Lower lobe of right lung (tissue), 2 donors: ENCODE results near the gene ANGPTL3. TPM values are rescaled to one million over a fixed set of nuclear protein-coding genes. Genes with fewer than 3 reads are reported as not detected.
"Not testable (repeated sequence)": the region's sequence is repeated elsewhere in the genome, so short reads cannot be mapped to it uniquely, and the experiment has no call there.

Experiments used
- ATAC-seq, 2 donors: fragments of 200-7000 bp; cut with Tn5 transposase; one replicate each; pipeline ENCODE4 v1.9.1; 2020 to 2022; ENCODE audit warnings: mild to moderate bottlenecking in 2 of 2, moderate library complexity in 2 of 2
- DNase-seq: peaks from one replicate; pipeline ENCODE4 v3.0.0-alpha.2; 2020
- H3K27ac ChIP-seq: fragments of 200-600 bp; one replicate; pipeline ENCODE4 v1.8.0; 2022
- H3K27me3 ChIP-seq: fragments of 200-600 bp; one replicate; pipeline ENCODE4 v1.8.0; 2022; ENCODE audit warnings: low read depth
- H3K36me3 ChIP-seq: fragments of 200-600 bp; one replicate; pipeline ENCODE4 v1.8.0; 2022; ENCODE audit warnings: mild to moderate bottlenecking
- H3K4me1 ChIP-seq: fragments of 200-600 bp; one replicate; pipeline ENCODE4 v1.8.0; 2022
- H3K4me3 ChIP-seq: fragments of 200-600 bp; one replicate; pipeline ENCODE4 v1.8.0; 2022; ENCODE audit warnings: mild to moderate bottlenecking
- H3K9me3 ChIP-seq: fragments of 200-600 bp; one replicate; pipeline ENCODE4 v1.8.0; 2022
- CTCF ChIP-seq: fragments of 200-600 bp; IDR thresholded peaks from one replicate; pipeline ENCODE4 v1.8.0; 2022; ENCODE audit warnings: antibody characterized with exemption, mild to moderate bottlenecking
- intact Hi-C: fragments of 100-400 bp; cut with DNase I; formaldehyde crosslinking; loops from one replicate; pipeline ENCODE4 v1.11.0; 2022
- total RNA-seq: library from RNA; stranded (reverse); fragmentation: NEBNext Ultra II Directional; extraction: Animal tissue kit (Norgen Biotek cat#: 25700); gene quantifications from one replicate; pipeline ENCODE4 v1.2.1, GENCODE V29; 2021
- donor health status: DM: no; HTN: yes; CAD: no; lungs with severe emphysema.

ANGPTL3 gene
- total RNA-seq, 1 donor from 2014 or later: not detected

DNA sequence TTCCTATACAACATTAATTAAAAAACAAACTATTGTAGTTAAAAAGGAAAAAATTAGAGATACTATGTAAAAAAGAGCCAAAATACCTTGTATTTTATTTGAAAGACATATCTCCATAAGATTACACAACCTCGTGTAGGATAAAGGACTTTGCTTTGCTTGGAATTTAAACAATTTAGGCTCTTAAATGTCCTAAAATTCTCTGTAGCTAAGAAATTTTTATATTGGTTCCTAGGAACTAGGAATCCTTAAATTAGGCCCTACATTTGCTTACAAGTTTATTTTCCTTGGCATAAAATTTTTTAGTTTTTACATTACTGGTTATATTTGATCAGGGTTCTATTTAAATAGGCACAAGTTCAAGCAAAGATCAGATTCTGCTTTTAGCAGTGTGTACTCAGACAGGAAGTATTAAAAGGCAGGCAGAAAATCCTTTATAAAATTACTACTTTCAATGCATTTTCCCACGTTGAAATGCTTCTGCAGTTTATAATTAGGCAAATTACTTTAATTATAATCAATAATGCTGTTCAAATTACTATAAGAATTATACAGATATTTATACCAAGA is 3.4 kb upstream of the ANGPTL3 start:
- Histone ChIP-seq H3K4me3 (no peak overlapping the region), H3K27me3 (no peaks in the 10 kb centered on the region), H3K27ac (no peak overlapping the region), H3K36me3 (no peaks in the 10 kb centered on the region), H3K9me3 (no peaks in the 10 kb centered on the region), H3K4me1 (no peaks in the 10 kb centered on the region)
- no peak for DNase-seq
- intact Hi-C loops: no loop called here
- no peak for TF ChIP-seq CTCF
- no peak for ATAC-seq

DNA sequence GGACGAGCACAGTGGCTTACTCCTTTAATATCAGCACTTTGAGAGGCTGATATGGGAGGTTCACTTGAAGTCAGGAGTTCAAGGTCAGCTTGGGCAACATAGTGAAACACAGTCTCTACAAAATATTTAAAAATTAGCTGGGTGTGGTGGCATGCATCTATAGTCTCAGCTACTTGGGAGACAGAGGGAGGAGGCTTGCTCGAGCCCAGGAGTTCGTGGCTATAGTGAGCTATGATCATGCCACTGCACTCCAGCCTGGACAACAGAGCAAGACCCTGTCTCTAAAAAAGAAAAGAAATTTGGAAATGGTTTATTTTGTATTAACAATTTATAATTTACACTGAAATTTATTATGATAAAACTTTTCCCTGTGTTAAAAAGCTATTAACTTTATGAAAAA is 1.7 kb upstream of the ANGPTL3 start:
- no peak overlapping the region for H3K27ac ChIP-seq
- no peak for TF ChIP-seq CTCF
- no peaks in the 10 kb centered on the region for H3K4me1 ChIP-seq
- H3K27me3 ChIP-seq: no peaks in the 10 kb centered on the region
- no peaks in the 10 kb centered on the region for H3K9me3 ChIP-seq
- intact Hi-C loops: no loop called here
- no peak overlapping the region for H3K4me3 ChIP-seq
- no peaks in the 10 kb centered on the region for H3K36me3 ChIP-seq
- DNase-seq: no peak
- no peak for ATAC-seq

DNA sequence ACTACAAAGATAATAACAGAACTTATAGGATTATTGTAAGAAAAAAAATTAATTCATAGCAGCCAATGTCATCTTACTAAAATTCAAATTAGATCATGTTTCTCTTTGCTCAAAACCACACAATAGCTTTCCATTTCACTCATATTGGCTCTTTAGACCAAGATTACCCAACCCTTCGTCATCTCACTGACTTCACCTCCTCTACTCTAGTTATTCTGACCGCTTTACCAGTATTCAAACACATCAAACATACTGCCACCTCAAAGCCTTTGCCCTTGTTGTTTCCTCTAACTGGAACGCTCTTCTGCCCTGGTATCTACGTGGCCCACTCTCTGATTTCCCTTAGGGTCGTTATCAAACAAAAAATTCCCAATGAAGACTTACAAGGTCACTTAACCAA is 1.7 kb downstream of the ANGPTL3 start:
- no peak for TF ChIP-seq CTCF
- DNase-seq (no peak), ATAC-seq (no peak)

GRCh38 chr1:62601457-62601856 is 4.1 kb downstream of the ANGPTL3 start:
- no peaks in the 10 kb centered on the region for H3K9me3 ChIP-seq
- H3K27me3 ChIP-seq: no peaks in the 10 kb centered on the region
- H3K4me1 ChIP-seq: no peaks in the 10 kb centered on the region
- intact Hi-C loops: no loop called here
- ATAC-seq (no peak), DNase-seq (no peak)
- H3K27ac ChIP-seq: no peak overlapping the region
- no peak overlapping the region for H3K4me3 ChIP-seq
- no peaks in the 10 kb centered on the region for H3K36me3 ChIP-seq
- no peak for TF ChIP-seq CTCF

More for the DNA sequence above, 1.7 kb downstream of the ANGPTL3 start:
- no peak overlapping the region for H3K27ac ChIP-seq
- intact Hi-C loops: no loop called here
- no peaks in the 10 kb centered on the region for H3K4me1 ChIP-seq
- H3K27me3 ChIP-seq: no peaks in the 10 kb centered on the region
- H3K36me3 ChIP-seq: no peaks in the 10 kb centered on the region
- H3K4me3 ChIP-seq: no peak overlapping the region
- H3K9me3 ChIP-seq: no peaks in the 10 kb centered on the region

GRCh38 chr1:62608905-62609304 is 11.6 kb downstream of the ANGPTL3 start:
- Histone ChIP-seq H3K27me3 (no peaks in the 10 kb centered on the region), H3K4me3 (no peak overlapping the region), H3K9me3 (no peaks in the 10 kb centered on the region), H3K4me1 (no peaks in the 10 kb centered on the region), H3K27ac (no peak overlapping the region), H3K36me3 (no peaks in the 10 kb centered on the region)
- DNase-seq: no peak
- no peak for ATAC-seq
- no peak for TF ChIP-seq CTCF
- intact Hi-C loops: no loop called here

DNA sequence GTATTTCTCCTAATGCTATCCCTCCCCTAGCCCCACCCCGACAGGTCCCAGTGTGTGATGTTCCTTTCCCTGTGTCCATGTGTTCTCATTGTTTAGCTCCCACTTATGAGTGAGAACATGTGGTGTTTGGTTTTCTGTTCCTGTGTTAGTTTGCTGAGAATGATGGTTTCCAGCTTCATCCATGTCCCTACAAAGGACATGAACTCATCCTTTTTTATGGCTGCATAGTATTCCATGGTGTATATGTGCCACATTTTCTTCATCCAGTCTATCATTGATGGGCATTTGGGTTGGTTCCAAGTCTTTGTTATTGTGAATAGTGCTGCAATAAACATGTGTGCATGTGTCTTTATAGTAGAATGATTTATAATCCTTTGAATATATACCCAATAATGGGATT is 13.3 kb downstream of the ANGPTL3 start:
- H3K9me3 ChIP-seq, intact Hi-C loops, H3K4me1 ChIP-seq, H3K4me3 ChIP-seq, DNase-seq, ATAC-seq, H3K27ac ChIP-seq, H3K27me3 ChIP-seq, H3K36me3 ChIP-seq: not testable (repeated sequence)
